Measurements from ENCODE around the gene GPR18. TPM values are rescaled to one million over a fixed set of nuclear protein-coding genes. Genes with fewer than 3 reads are reported as not detected.
A peak's percentile ranks its signal among the peaks of the same experiment; 100 is the strongest.

The GPR18 gene
- total and polyA plus RNA-seq, 2 of the 13 experiments (the other 11 are each of a cell fraction or from before 2014, with no cell fraction given) = not detected

GRCh38 chr13:99285432-99286182 lies 27.4 kb upstream of the GPR18 start:
- DNase-seq (ENCODE audit: low spot score) (peak; percentile 42), FAIRE-seq (peak; percentile 80), ATAC-seq (peak; percentile 94)
- Histone ChIP-seq H3K4me1 (ENCODE audit: insufficient read depth, low read length) (peaks cover 17% of the 10 kb centered on the region), H3K4me2 (ENCODE audit: low read depth, low read length) (peak overlapping the region; percentile 14; the same call in 1 of the 2 replicates), H3K27ac (ENCODE audit: extremely low read length, insufficient read depth, low read length) (peak overlapping the region; percentile 46), H3K9ac (ENCODE audit: insufficient read depth, low read depth, low read length) (no peak overlapping the region), H3K9me3 (ENCODE audit: low read length) (no peaks in the 10 kb centered on the region), H2AFZ (ENCODE audit: low read length) (no peak overlapping the region), H3K27me3 (ENCODE audit: control insufficient read depth in 1 of 2, insufficient read depth in 2 of 2, low read length in 2 of 2) (no peaks in the 10 kb centered on the region), H3K4me3 (replicated peaks in 1 of 3; ENCODE audit: insufficient read depth in 1 of 3, low read depth in 2 of 3, low read length in 3 of 3) (no peak overlapping the region), H3K36me3 (replicated peaks in 1 of 2; ENCODE audit: control insufficient read depth in 1 of 2, insufficient read depth in 2 of 2, low read length in 2 of 2) (peaks cover 2 to 9% of the 10 kb centered on the region in 2 experiments; a peak in 4 of 5 replicates), H3K79me2 (ENCODE audit: insufficient read depth, low read length) (no peaks in the 10 kb centered on the region), H4K20me1 (ENCODE audit: insufficient read depth, low read length) (no peaks in the 10 kb centered on the region; the same call in 1 of the 2 replicates)
- POLR2A ChIA-PET = no interaction called here
- BruUV-seq (replicated peaks) = no TSS peak
- in situ Hi-C loops (cut with HindIII; ENCODE audit: extremely low pct_ligation_motif_present, low pct_unique_long_range_greater_than_20kb) (no loop called here), intact Hi-C loops (cut with micrococcal nuclease; ENCODE audit: unreplicated experiment) (no loop called here)
- WGBS (ENCODE audit: low lambda C conversion rate) = 85% methylated on average over 10 of the region's 10 CpGs
- CTCF ChIA-PET (ENCODE audit: low intra/inter-chr PET ratio, low total read pairs) = no interaction called here
- TF ChIP-seq CSRNP2 (CRISPR knock-in tag; conservative IDR thresholded peaks at IDR 0.05; ENCODE audit: low read depth) (no peak), SOX6 (IDR thresholded peaks at IDR 0.05) (no peak), SOX6 (CRISPR knock-in tag; IDR thresholded peaks at IDR 0.05) (no peak), BRD4 (CRISPR knock-in tag; IDR thresholded peaks at IDR 0.05) (no peak), ARID2 (CRISPR knock-in tag; IDR thresholded peaks at IDR 0.05; ENCODE audit: borderline replicate concordance) (no peak), ATF4 (CRISPR knock-in tag; IDR thresholded peaks at IDR 0.05) (0 out of 4 replicates have a peak, but pooled peaks of 1 of the 2 experiments have one; percentile 26), ZFP36L2 (CRISPR knock-in tag; IDR thresholded peaks at IDR 0.05) (no peak), HNF4A (CRISPR knock-in tag; IDR thresholded peaks at IDR 0.05) (peak; percentile 73), ZNF382 (CRISPR knock-in tag; IDR thresholded peaks at IDR 0.05; ENCODE audit: borderline replicate concordance) (no peak), RFX5 (IDR thresholded peaks at IDR 0.05; ENCODE audit: low read depth, low read length) (no peak), ZNF317 (CRISPR knock-in tag; IDR thresholded peaks at IDR 0.05) (no peak), ZNF543 (CRISPR knock-in tag; IDR thresholded peaks at IDR 0.05) (no peak)
- TF ChIP-seq, protein P1, sequence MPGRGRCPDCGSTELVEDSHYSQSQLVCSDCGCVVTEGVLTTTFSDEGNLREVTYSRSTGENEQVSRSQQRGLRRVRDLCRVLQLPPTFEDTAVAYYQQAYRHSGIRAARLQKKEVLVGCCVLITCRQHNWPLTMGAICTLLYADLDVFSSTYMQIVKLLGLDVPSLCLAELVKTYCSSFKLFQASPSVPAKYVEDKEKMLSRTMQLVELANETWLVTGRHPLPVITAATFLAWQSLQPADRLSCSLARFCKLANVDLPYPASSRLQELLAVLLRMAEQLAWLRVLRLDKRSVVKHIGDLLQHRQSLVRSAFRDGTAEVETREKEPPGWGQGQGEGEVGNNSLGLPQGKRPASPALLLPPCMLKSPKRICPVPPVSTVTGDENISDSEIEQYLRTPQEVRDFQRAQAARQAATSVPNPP (CRISPR knock-in tag; IDR thresholded peaks at IDR 0.05) = no peak
- TF ChIP-seq, protein P2, sequence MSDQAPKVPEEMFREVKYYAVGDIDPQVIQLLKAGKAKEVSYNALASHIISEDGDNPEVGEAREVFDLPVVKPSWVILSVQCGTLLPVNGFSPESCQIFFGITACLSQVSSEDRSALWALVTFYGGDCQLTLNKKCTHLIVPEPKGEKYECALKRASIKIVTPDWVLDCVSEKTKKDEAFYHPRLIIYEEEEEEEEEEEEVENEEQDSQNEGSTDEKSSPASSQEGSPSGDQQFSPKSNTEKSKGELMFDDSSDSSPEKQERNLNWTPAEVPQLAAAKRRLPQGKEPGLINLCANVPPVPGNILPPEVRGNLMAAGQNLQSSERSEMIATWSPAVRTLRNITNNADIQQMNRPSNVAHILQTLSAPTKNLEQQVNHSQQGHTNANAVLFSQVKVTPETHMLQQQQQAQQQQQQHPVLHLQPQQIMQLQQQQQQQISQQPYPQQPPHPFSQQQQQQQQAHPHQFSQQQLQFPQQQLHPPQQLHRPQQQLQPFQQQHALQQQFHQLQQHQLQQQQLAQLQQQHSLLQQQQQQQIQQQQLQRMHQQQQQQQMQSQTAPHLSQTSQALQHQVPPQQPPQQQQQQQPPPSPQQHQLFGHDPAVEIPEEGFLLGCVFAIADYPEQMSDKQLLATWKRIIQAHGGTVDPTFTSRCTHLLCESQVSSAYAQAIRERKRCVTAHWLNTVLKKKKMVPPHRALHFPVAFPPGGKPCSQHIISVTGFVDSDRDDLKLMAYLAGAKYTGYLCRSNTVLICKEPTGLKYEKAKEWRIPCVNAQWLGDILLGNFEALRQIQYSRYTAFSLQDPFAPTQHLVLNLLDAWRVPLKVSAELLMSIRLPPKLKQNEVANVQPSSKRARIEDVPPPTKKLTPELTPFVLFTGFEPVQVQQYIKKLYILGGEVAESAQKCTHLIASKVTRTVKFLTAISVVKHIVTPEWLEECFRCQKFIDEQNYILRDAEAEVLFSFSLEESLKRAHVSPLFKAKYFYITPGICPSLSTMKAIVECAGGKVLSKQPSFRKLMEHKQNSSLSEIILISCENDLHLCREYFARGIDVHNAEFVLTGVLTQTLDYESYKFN (CRISPR knock-in tag; conservative IDR thresholded peaks at IDR 0.05) = peak; percentile 35; the same call in 1 of the 2 replicates
- TF ChIP-seq, protein P3, sequence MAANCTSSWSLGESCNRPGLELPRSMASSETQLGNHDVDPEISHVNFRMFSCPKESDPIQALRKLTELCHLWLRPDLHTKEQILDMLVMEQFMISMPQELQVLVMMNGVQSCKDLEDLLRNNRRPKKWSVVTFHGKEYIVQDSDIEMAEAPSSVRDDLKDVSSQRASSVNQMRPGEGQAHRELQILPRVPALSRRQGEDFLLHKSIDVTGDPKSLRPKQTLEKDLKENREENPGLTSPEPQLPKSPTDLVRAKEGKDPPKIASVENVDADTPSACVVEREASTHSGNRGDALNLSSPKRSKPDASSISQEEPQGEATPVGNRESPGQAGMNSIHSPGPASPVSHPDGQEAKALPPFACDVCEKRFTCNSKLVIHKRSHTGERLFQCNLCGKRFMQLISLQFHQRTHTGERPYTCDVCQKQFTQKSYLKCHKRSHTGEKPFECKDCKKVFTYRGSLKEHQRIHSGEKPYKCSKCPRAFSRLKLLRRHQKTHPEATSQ (CRISPR knock-in tag; IDR thresholded peaks at IDR 0.05; ENCODE audit: borderline replicate concordance) = 0 out of 2 replicates have a peak, but pooled peaks have one; percentile 32
